NCI-H1436 treated with DMSO at 0.1 percent for 48 hours (cell line): ENCODE results near the gene MAPK8IP3.

Source experiments
- DNase-seq: peaks from one replicate; lab custom pipeline; 2025; lab: John Stamatoyannopoulos, UW

The MAPK8IP3 gene

GRCh38 chr16:1740234-1740633 is 34.2 kb downstream of the MAPK8IP3 start:
- no peak for DNase-seq

GRCh38 chr16:1740781-1741490 is 34.9 kb downstream of the MAPK8IP3 start:
- no peak for DNase-seq

- no peak for DNase-seq
Measured at GRCh38 chr16:1741553-1742165, 35.7 kb downstream of the MAPK8IP3 start.

- DNase-seq: no peak
Measured at GRCh38 chr16:1743376-1744337, 37.7 kb downstream of the MAPK8IP3 start.

- DNase-seq: no peak
Measured at GRCh38 chr16:1744338-1744840, 38.4 kb downstream of the MAPK8IP3 start.

GRCh38 chr16:1745181-1745899 is 39.3 kb downstream of the MAPK8IP3 start:
- no peak for DNase-seq

- no peak for DNase-seq
Measured at GRCh38 chr16:1745900-1746692, 40.1 kb downstream of the MAPK8IP3 start.

- no peak for DNase-seq
Measured at GRCh38 chr16:1746693-1747195, 40.7 kb downstream of the MAPK8IP3 start.

GRCh38 chr16:1747934-1748333 is 41.9 kb downstream of the MAPK8IP3 start:
- no peak for DNase-seq

GRCh38 chr16:1749152-1750117 is 43.4 kb downstream of the MAPK8IP3 start:
- DNase-seq: no peak

GRCh38 chr16:1751946-1752345 is 46.0 kb downstream of the MAPK8IP3 start:
- no peak for DNase-seq

- DNase-seq: no peak
Measured at GRCh38 chr16:1752853-1753252, 46.9 kb downstream of the MAPK8IP3 start.

- DNase-seq: no peak
Measured at GRCh38 chr16:1754204-1754603, 48.2 kb downstream of the MAPK8IP3 start.

GRCh38 chr16:1757714-1758461 is 51.9 kb downstream of the MAPK8IP3 start:
- DNase-seq: no peak

GRCh38 chr16:1758923-1759322 is 52.9 kb downstream of the MAPK8IP3 start:
- no peak for DNase-seq

GRCh38 chr16:1759511-1759910 is 53.5 kb downstream of the MAPK8IP3 start:
- no peak for DNase-seq

GRCh38 chr16:1760911-1761310 is 54.9 kb downstream of the MAPK8IP3 start:
- no peak for DNase-seq

- no peak for DNase-seq
Measured at GRCh38 chr16:1761751-1762150, 55.8 kb downstream of the MAPK8IP3 start.
